HepG2 (cell line): ENCODE measurements around the gene PYY. TPM values are rescaled to one million over a fixed set of nuclear protein-coding genes. Genes with fewer than 3 reads are reported as not detected.

Experiments
- CREM ChIP-seq, 2 experiments: sonication (generic) in 1 of 2; formaldehyde crosslinking in 1 of 2; IDR thresholded peaks; 2 replicates each; pipeline versions ENCODE4 v1.4.0 to v1.6.1; 2016 to 2020; ENCODE audit warnings: antibody characterized with exemption in 1 of 2, mild to moderate bottlenecking in 1 of 2, missing genetic modification reagents in 1 of 2
- HNF4A ChIP-seq: sonication (generic); formaldehyde crosslinking; IDR thresholded peaks from 2 replicates; pipeline ENCODE4 v1.4.0; 2020; ENCODE audit warnings: missing genetic modification reagents
- JARID2 ChIP-seq: sonication (generic); formaldehyde crosslinking; IDR thresholded peaks from 2 replicates; pipeline ENCODE4 v1.8.1; 2023; ENCODE audit warnings: missing genetic modification reagents, inconsistent platforms; ENCODE audit not compliant: insufficient replicate concordance
- KLF13 ChIP-seq: sonication (generic); formaldehyde crosslinking; IDR thresholded peaks from 2 replicates; pipeline ENCODE4 v1.4.0; 2020; ENCODE audit warnings: mild to moderate bottlenecking, missing genetic modification reagents
- MAF1 ChIP-seq: sonication (generic); formaldehyde crosslinking; IDR thresholded peaks from 2 replicates; pipeline ENCODE4 v1.5.0; 2020; ENCODE audit warnings: missing genetic modification reagents, borderline replicate concordance
- RFX3 ChIP-seq: IDR thresholded peaks from 2 replicates; pipeline ENCODE4 v1.6.1; 2016; ENCODE audit warnings: missing biosample characterization, missing genetic modification reagents
- SIN3A ChIP-seq: IDR thresholded peaks from 2 replicates; pipeline ENCODE4 v1.6.1; 2011; ENCODE audit warnings: low read depth, mild to moderate bottlenecking, control low read depth, low read length, borderline replicate concordance
- SMARCE1 ChIP-seq: fragments of 450-650 bp; IDR thresholded peaks from 2 replicates; pipeline ENCODE4 v1.6.1; 2017; ENCODE audit warnings: borderline replicate concordance
- TMF1 ChIP-seq: sonication (generic); formaldehyde crosslinking; IDR thresholded peaks from 2 replicates; pipeline ENCODE4 v1.8.1; 2022; ENCODE audit warnings: low read depth, missing genetic modification reagents
- ZNF569 ChIP-seq: sonication (generic); formaldehyde crosslinking; IDR thresholded peaks from 2 replicates; pipeline ENCODE4 v1.5.0; 2020; ENCODE audit warnings: mild to moderate bottlenecking, missing genetic modification reagents, moderate library complexity, borderline replicate concordance
- ZNF574 ChIP-seq: sonication (generic); formaldehyde crosslinking; IDR thresholded peaks from 2 replicates; pipeline ENCODE4 v1.4.0; 2020; ENCODE audit warnings: missing genetic modification reagents
- ZNF639 ChIP-seq: conservative IDR thresholded peaks from 2 replicates; pipeline ENCODE4 v1.6.1; 2018; ENCODE audit warnings: missing genetic modification reagents
- ZNF839 ChIP-seq: sonication (generic); formaldehyde crosslinking; IDR thresholded peaks from 2 replicates; pipeline ENCODE4 v1.4.0; 2020; ENCODE audit warnings: missing genetic modification reagents, mild to moderate bottlenecking, borderline replicate concordance
- polyA plus RNA-seq, 8 experiments: library from polyadenylated mRNA; depleted of rRNA in 3 of 8; stranded (reverse) in 7 of 8; unstranded in 1 of 8; fragments of >200 nt; fragmentation: Illumina TruSeq in 4 of 8; extraction: Trizol in 4 of 8; gene quantifications; 2 replicates each; pipeline versions ENCODE4 v1.2.1 to v1.2.3, GENCODE V29; 2011 to 2016; ENCODE audit warnings: low read depth in 4 of 8, missing spikeins in 1 of 8, mixed read lengths in 1 of 8; ENCODE audit not compliant: insufficient read depth in 1 of 8
- total RNA-seq, 5 experiments: library from RNA; depleted of rRNA; stranded (reverse); fragments of >200 nt; fragmentation: Illumina TruSeq; extraction: Trizol; gene quantifications; 2 replicates each; pipeline ENCODE4 v1.2.3, GENCODE V29; 2016; ENCODE audit warnings: low read depth in 1 of 5
- TF ChIP-seq, protein P1 (sequence below): sonication (generic); formaldehyde crosslinking; conservative IDR thresholded peaks from 2 replicates; pipeline ENCODE4 v1.8.1; 2023; ENCODE audit warnings: missing genetic modification reagents
- TF ChIP-seq, protein P2 (sequence below): sonication (generic); formaldehyde crosslinking; IDR thresholded peaks from 2 replicates; pipeline ENCODE4 v1.4.0; 2020; ENCODE audit warnings: missing genetic modification reagents
- TF ChIP-seq, protein P3 (sequence below): sonication (generic); formaldehyde crosslinking; IDR thresholded peaks from 2 replicates; pipeline ENCODE4 v1.4.0; 2020; ENCODE audit warnings: missing genetic modification reagents

PYY gene
- total and polyA plus RNA-seq, 2 of the 13 experiments (the other 11 are each of a cell fraction or from before 2014, with no cell fraction given): 0.25 TPM; not detected in 1

DNA sequence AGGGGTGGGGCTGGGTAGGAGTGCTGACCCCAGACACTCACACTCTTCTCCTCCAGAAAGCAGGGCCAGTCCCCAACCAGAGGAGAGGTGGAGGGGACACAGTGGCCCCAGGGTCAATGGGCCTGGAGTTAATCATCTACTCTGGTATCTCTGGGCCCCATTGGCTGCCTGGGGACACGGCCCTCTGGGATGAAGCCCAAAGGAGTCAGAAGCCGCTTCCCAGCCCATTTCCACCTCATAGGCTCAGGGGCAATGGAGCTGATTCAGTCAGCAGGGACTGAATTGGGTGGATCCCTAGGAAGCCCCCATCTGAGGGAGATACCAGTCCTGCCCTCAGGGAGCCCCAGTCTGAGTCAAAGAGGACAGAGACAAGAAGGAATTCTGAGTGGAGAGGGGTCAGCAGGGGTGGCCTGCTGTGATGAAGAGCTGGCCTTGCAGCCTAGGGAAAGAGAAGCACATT lies 47.8 kb upstream of the PYY start (continued):
- TF ChIP-seq ZNF839 (no peak), MAF1 (CRISPR knock-in tag) (no peak), JARID2 (CRISPR knock-in tag) (peak; percentile 19), RFX3 (CRISPR knock-in tag) (peak; percentile 29; the same call in 1 of the 2 replicates), SIN3A (no peak), KLF13 (no peak), CREM (IDR thresholded peaks at IDR 0.05) (no peak), CREM (CRISPR knock-in tag; IDR thresholded peaks at IDR 0.05) (no peak), ZNF639 (no peak), ZNF574 (CRISPR knock-in tag) (peak; percentile 51; the same call in 1 of the 2 replicates), HNF4A (CRISPR knock-in tag) (0 out of 2 replicates have a peak, but pooled peaks have one; percentile 19), SMARCE1 (no peak), ZNF569 (no peak), TMF1 (no peak)
- TF ChIP-seq, protein P1, sequence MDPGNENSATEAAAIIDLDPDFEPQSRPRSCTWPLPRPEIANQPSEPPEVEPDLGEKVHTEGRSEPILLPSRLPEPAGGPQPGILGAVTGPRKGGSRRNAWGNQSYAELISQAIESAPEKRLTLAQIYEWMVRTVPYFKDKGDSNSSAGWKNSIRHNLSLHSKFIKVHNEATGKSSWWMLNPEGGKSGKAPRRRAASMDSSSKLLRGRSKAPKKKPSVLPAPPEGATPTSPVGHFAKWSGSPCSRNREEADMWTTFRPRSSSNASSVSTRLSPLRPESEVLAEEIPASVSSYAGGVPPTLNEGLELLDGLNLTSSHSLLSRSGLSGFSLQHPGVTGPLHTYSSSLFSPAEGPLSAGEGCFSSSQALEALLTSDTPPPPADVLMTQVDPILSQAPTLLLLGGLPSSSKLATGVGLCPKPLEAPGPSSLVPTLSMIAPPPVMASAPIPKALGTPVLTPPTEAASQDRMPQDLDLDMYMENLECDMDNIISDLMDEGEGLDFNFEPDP (CRISPR knock-in tag): no peak
- TF ChIP-seq, protein P2, sequence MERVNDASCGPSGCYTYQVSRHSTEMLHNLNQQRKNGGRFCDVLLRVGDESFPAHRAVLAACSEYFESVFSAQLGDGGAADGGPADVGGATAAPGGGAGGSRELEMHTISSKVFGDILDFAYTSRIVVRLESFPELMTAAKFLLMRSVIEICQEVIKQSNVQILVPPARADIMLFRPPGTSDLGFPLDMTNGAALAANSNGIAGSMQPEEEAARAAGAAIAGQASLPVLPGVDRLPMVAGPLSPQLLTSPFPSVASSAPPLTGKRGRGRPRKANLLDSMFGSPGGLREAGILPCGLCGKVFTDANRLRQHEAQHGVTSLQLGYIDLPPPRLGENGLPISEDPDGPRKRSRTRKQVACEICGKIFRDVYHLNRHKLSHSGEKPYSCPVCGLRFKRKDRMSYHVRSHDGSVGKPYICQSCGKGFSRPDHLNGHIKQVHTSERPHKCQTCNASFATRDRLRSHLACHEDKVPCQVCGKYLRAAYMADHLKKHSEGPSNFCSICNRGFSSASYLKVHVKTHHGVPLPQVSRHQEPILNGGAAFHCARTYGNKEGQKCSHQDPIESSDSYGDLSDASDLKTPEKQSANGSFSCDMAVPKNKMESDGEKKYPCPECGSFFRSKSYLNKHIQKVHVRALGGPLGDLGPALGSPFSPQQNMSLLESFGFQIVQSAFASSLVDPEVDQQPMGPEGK (CRISPR knock-in tag): peak; percentile 80
- TF ChIP-seq, protein P3, sequence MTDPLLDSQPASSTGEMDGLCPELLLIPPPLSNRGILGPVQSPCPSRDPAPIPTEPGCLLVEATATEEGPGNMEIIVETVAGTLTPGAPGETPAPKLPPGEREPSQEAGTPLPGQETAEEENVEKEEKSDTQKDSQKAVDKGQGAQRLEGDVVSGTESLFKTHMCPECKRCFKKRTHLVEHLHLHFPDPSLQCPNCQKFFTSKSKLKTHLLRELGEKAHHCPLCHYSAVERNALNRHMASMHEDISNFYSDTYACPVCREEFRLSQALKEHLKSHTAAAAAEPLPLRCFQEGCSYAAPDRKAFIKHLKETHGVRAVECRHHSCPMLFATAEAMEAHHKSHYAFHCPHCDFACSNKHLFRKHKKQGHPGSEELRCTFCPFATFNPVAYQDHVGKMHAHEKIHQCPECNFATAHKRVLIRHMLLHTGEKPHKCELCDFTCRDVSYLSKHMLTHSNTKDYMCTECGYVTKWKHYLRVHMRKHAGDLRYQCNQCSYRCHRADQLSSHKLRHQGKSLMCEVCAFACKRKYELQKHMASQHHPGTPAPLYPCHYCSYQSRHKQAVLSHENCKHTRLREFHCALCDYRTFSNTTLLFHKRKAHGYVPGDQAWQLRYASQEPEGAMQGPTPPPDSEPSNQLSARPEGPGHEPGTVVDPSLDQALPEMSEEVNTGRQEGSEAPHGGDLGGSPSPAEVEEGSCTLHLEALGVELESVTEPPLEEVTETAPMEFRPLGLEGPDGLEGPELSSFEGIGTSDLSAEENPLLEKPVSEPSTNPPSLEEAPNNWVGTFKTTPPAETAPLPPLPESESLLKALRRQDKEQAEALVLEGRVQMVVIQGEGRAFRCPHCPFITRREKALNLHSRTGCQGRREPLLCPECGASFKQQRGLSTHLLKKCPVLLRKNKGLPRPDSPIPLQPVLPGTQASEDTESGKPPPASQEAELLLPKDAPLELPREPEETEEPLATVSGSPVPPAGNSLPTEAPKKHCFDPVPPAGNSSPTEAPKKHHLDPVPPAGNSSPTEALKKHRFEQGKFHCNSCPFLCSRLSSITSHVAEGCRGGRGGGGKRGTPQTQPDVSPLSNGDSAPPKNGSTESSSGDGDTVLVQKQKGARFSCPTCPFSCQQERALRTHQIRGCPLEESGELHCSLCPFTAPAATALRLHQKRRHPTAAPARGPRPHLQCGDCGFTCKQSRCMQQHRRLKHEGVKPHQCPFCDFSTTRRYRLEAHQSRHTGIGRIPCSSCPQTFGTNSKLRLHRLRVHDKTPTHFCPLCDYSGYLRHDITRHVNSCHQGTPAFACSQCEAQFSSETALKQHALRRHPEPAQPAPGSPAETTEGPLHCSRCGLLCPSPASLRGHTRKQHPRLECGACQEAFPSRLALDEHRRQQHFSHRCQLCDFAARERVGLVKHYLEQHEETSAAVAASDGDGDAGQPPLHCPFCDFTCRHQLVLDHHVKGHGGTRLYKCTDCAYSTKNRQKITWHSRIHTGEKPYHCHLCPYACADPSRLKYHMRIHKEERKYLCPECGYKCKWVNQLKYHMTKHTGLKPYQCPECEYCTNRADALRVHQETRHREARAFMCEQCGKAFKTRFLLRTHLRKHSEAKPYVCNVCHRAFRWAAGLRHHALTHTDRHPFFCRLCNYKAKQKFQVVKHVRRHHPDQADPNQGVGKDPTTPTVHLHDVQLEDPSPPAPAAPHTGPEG (CRISPR knock-in tag): no peak
